Activated naive CD8-positive, alpha-beta T cell treated with anti-CD3 and anti-CD28 coated beads, Interleukin-2, amount 10 ng/mL, durations not matched to agents 7 days and 5 days (primary cell): ENCODE results near the gene COA6. TPM values are rescaled to one million over a fixed set of nuclear protein-coding genes. Genes with fewer than 3 reads are reported as not detected.
"Not testable (repeated sequence)": the region's sequence is repeated elsewhere in the genome, so short reads cannot be mapped to it uniquely, and the experiment has no call there.

Experiments used
- ATAC-seq: fragments of 150-1000 bp; cut with Tn5 transposase; one replicate; pipeline ENCODE4 v1.10.0; 2021; ENCODE audit warnings: low read depth, moderate library complexity
- POLR2A ChIA-PET: fragments of 350-600 bp; sonication (Branson Sonifier 250); formaldehyde crosslinking; loops from one replicate; lab custom pipeline; 2021; ENCODE audit warnings: antibody characterized with exemption; lab: Charles Lee
- DNase-seq: peaks from one replicate; pipeline ENCODE4 v3.0.0; 2021
- H3K27ac Mint-ChIP-seq: one replicate; pipeline ENCODE4 v1.8.0; 2022; ENCODE audit warnings: mild to moderate bottlenecking, mixed read lengths
- H3K27me3 Mint-ChIP-seq: one replicate; pipeline ENCODE4 v1.8.0; 2022; ENCODE audit warnings: mild to moderate bottlenecking, moderate library complexity, mixed read lengths
- H3K36me3 Mint-ChIP-seq: one replicate; pipeline ENCODE4 v1.8.0; 2021; ENCODE audit warnings: mild to moderate bottlenecking, mixed read lengths
- H3K4me1 Mint-ChIP-seq: one replicate; pipeline ENCODE4 v1.8.0; 2021; ENCODE audit warnings: mixed read lengths
- H3K4me3 Mint-ChIP-seq: one replicate; pipeline ENCODE4 v1.8.0; 2022; ENCODE audit warnings: mild to moderate bottlenecking, moderate library complexity, mixed read lengths
- H3K9me3 Mint-ChIP-seq: one replicate; pipeline ENCODE4 v1.8.0; 2021; ENCODE audit warnings: mixed read lengths
- total RNA-seq, 2 experiments: library from RNA; stranded (reverse); gene quantifications; one replicate each; pipeline ENCODE4 v1.2.3, GENCODE V29; 2021

The COA6 gene
- total RNA-seq, 2 experiments from 2014 or later, result 27.6 to 32.0 TPM

DNA sequence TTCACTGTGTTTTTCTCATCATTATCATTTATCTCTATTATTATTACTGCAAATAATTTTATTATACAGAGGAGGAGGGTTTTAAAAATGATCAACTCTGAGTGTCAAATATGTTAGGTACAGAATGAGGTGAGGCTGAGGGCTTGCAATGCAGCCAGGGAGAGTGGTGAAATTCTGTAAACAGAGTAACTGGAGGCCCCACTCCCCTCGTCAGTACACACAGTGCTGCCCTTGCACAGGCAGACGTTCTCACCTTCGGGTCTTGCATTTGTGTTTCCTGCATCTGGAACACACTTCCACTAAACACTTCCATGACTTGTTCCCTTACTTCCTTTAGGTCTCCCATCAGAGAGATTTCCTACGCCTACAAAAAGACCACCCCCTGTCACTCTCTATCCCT lies 24.3 kb upstream of the COA6 start:
- H3K9me3 Mint-ChIP-seq, result no peaks in the 10 kb centered on the region
- H3K27me3 Mint-ChIP-seq, result peaks cover 17% of the 10 kb centered on the region
- H3K27ac Mint-ChIP-seq, result no peak overlapping the region
- DNase-seq, result no peak
- H3K4me3 Mint-ChIP-seq, result no peak overlapping the region
- ATAC-seq, result no peak
- H3K36me3 Mint-ChIP-seq, result peaks cover 2% of the 10 kb centered on the region
- peaks cover 1% of the 10 kb centered on the region for H3K4me1 Mint-ChIP-seq
- POLR2A ChIA-PET, result no interaction called here

DNA sequence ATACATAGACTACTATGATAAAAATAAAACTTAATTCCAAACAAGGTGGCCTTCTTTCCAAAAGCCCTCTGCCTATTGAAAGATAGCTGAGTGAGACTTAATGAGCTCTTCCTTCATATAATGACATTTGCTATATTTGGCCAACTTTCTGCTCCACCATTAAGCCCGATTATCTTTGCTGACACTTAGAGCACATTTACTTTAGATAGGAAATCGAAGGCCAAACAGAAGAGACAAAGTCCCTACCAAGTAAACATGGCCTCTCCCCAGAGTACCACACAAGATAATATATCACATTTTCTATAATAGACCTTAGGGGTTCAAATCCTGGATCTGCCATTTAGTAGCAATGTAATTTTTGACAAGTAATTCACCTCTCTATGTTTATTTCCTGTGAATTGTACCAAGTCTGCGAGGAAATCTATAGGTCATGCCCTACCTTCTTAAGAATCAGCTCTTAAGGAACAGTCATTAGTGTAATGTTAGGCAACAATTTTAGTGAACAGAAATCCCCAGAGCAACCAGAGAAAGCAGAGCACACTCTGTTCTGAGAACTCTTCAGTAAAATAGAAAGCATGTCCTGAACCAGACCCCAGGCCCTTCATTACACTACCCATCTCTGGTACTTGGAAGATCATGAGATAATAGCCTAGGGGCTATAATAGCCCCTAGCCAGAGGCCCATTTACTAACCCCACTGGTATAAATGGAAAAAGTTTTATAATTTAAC lies 17.3 kb upstream of the COA6 start:
- DNase-seq (no peak), ATAC-seq (no peak)
- Mint-ChIP-seq H3K36me3 (peaks cover 10% of the 10 kb centered on the region), H3K4me1 (peaks cover 6% of the 10 kb centered on the region), H3K27me3 (peaks cover 20% of the 10 kb centered on the region), H3K9me3 (peaks cover 1% of the 10 kb centered on the region), H3K4me3 (no peak overlapping the region), H3K27ac (no peak overlapping the region)
- POLR2A ChIA-PET, result interaction anchor here (1.2 to 2.4 kb wide), 3 partner anchors 15 to 41 kb away, joined by 3 to 17 read pairs (median 4); partner anchors contain the start of gene COA6

DNA sequence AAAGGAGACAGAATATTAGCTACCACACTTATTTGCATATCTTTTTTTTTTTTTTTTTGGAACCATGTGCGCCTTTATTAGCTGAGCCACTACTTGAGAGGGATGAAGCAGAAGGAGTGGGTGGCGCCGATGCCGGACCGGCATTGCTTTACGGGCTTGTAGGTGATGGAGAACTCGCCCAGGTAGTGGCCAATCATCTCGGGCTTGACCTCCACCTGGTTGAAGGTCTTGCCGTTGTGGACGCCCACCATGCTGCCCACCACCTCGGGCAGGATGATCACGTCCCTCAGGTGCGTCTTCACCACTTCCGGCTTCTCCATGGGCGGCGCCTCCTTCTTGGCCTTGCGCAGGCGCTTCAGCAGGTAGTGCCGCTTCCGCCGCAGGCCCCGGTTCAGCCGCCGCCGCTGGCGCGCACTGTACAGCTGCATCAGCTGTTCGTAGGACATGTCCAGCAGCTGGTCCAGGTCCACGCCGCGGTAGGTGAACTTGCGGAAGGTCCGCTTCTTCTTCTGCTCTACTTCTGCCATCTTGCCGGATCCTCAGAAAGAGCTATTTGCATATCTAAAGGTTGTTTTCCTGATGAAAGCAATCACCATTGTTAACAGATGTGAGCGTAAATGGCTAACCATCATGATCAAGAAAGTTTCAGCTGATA lies 16.5 kb upstream of the COA6 start:
- Mint-ChIP-seq H3K4me3 (peak overlapping the region; percentile 80), H3K36me3 (peaks cover 12% of the 10 kb centered on the region), H3K27me3 (peaks cover 14% of the 10 kb centered on the region), H3K27ac (peak overlapping the region; percentile 76)
- POLR2A ChIA-PET, result interaction anchor here (1.2 to 2.4 kb wide), 3 partner anchors 15 to 42 kb away, joined by 3 to 17 read pairs (median 4); partner anchors contain the start of gene COA6
- H3K4me1 Mint-ChIP-seq, H3K9me3 Mint-ChIP-seq: not testable (repeated sequence)
- ATAC-seq, result peak; percentile 84
- peak; percentile 70 for DNase-seq

DNA sequence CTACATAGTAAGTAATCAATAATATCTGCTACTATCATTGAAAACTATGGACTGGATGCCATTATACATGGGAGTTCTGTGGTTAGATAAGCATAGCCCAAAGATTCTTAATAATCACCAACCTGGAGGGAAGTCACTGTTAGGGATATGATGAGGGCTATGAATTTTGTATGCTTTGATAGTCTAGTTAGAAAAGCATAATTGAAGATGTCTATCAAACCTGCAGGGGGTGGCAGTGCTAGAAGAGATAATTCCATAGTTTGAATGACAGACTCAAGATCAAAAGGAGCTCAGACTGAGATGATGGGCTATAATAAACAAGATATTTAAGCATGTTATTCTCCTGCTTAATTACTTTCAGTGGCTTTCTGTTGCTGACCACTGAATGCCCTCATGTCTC lies 15.4 kb upstream of the COA6 start:
- Mint-ChIP-seq H3K4me1 (peaks cover 8% of the 10 kb centered on the region), H3K27ac (peak overlapping the region; percentile 68), H3K9me3 (peaks cover 1% of the 10 kb centered on the region), H3K36me3 (peaks cover 12% of the 10 kb centered on the region), H3K27me3 (peaks cover 9% of the 10 kb centered on the region), H3K4me3 (peak overlapping the region; percentile 80)
- ATAC-seq, result no peak
- no peak for DNase-seq
- POLR2A ChIA-PET, result interaction anchor here (0.7 to 2.4 kb wide), 2 partner anchors 8 to 16 kb away, joined by 3 to 17 read pairs; partner anchors contain the start of gene COA6

DNA sequence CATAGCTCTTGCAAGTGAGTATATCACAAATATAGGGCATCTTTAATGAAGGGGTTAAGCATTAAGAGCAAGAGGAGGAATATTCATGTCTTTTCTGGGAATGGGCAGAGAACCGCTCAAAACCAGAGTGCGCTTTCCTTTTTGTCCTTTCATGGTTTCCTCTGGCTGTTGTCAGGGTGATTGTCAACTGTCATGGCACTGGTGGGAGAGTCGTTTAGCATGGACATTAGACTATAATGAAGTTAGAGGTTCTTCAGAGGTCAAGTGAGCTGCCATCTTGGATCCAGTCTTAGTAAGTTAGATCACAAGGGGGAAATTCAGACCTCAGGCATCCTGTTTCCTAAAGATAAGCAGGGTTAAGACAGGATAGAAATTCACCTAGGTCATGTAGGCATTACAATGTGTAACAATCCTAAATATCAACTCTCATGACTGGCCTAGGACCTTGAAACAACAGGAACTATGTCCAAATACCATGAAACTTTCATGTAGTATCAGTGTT lies 12.1 kb upstream of the COA6 start:
- Mint-ChIP-seq H3K36me3 (peaks cover 11% of the 10 kb centered on the region), H3K4me1 (peaks cover 8% of the 10 kb centered on the region), H3K9me3 (no peaks in the 10 kb centered on the region), H3K27ac (no peak overlapping the region), H3K4me3 (no peak overlapping the region), H3K27me3 (no peaks in the 10 kb centered on the region)
- POLR2A ChIA-PET, result no interaction called here
- DNase-seq, result no peak
- no peak for ATAC-seq

DNA sequence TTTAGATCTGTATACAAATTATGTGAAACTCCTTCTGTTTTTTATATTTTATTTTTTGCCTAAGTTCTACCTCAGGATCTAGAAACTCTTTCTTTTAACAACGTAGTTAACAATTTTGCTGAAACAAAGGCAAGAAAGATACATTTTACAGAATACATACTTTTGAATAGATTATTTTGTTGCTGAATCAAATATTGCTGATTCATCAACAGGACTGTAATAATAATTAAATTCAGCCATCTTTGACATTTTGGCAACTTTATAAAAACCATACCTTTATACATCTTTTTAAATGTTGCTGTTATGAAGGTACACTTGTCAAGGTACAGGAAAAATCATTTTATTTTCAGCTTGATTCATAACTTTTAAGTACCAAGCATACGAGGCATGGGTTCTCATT lies 10.7 kb upstream of the COA6 start:
- DNase-seq, result no peak
- no peak overlapping the region for H3K27ac Mint-ChIP-seq
- no peak overlapping the region for H3K4me3 Mint-ChIP-seq
- POLR2A ChIA-PET, result no interaction called here
- ATAC-seq, result no peak
- peaks cover 11% of the 10 kb centered on the region for H3K36me3 Mint-ChIP-seq
- H3K27me3 Mint-ChIP-seq, result no peaks in the 10 kb centered on the region
- H3K9me3 Mint-ChIP-seq, result no peaks in the 10 kb centered on the region
- peaks cover 8% of the 10 kb centered on the region for H3K4me1 Mint-ChIP-seq

DNA sequence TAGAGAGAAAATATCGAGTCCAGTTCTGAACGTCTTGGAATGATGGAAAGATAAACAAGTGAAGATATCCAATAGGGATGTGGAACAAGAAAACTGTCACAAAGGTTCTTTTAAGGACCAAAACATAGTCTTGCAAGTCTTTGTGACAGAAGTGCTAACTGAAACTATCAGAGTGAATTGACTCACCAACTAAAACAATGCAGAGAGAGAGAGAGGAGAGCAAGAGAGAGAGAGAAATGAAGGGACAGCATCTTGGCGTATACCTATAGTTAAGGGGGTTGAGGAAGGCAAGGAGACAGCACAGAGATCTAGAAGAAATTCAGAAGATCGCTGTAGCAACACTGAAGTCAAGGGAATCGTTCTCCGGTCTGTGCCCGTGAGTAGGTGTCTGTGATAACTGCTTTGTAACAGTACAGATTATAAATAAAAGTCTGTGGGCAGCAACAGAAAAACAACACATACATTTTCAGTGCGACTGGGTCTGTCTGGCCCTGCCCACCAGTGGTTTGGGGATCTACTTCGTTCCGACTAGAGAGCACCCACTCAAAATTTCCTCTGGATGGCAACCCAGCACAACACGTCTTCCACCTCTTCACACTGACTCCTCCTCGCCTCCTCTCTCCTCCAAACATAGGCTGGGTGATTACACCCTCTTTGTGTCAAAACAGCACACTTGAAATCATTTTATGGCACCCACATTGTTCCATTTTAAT lies 4.8 kb upstream of the COA6 start:
- peaks cover 2% of the 10 kb centered on the region for H3K36me3 Mint-ChIP-seq
- DNase-seq (no peak), ATAC-seq (no peak)
- no peak overlapping the region for H3K27ac Mint-ChIP-seq
- POLR2A ChIA-PET, result no interaction called here
- no peaks in the 10 kb centered on the region for H3K9me3 Mint-ChIP-seq
- peaks cover 3% of the 10 kb centered on the region for H3K27me3 Mint-ChIP-seq
- H3K4me3 Mint-ChIP-seq, result no peak overlapping the region
- peaks cover 14% of the 10 kb centered on the region for H3K4me1 Mint-ChIP-seq

DNA sequence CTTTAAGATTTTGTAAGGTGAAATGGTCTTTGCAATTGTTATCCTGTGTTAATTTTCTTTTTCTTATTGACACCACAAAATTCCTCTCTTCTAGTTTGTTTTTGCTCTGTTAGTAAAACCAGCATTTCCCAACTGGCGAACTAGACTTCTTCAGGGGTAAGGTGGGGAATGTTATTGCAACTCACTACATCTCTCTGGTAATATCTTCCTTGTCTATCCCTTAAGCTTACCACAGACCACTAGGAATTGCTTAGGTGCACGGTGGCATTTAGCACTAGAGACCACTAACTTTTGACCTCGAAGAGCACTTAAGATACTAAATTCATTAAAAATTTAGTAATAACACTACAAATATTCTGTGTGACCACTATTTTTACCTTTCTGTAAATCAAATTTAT lies 4.2 kb upstream of the COA6 start:
- Mint-ChIP-seq H3K4me1 (peaks cover 14% of the 10 kb centered on the region), H3K36me3 (peaks cover 2% of the 10 kb centered on the region), H3K27ac (no peak overlapping the region), H3K4me3 (no peak overlapping the region), H3K9me3 (no peaks in the 10 kb centered on the region), H3K27me3 (peaks cover 3% of the 10 kb centered on the region)
- POLR2A ChIA-PET, result no interaction called here
- DNase-seq (no peak), ATAC-seq (no peak)

DNA sequence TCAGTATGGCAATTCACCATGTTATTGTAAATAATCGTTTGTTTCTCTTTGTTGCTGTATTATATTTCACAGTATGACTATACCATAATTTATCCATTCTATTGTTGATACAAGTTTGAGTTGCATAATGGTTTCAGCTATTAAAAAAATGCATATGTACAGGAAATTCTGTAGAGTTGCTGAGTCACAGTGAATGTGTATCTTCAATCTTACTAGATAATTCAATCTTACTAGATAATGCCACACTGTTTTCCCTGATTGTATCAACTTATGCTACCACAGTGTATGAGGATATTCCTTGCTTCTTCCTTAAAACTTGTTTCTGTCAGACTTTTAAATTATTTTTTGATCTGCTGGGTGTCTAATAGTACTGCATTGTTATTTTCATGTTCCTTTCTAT lies 3.5 kb upstream of the COA6 start:
- DNase-seq (no peak), ATAC-seq (no peak)
- POLR2A ChIA-PET, result no interaction called here
- H3K4me3 Mint-ChIP-seq, result no peak overlapping the region
- H3K27ac Mint-ChIP-seq, result no peak overlapping the region
- peaks cover 3% of the 10 kb centered on the region for H3K27me3 Mint-ChIP-seq
- H3K9me3 Mint-ChIP-seq, result no peaks in the 10 kb centered on the region
- peaks cover 7% of the 10 kb centered on the region for H3K36me3 Mint-ChIP-seq
- peaks cover 21% of the 10 kb centered on the region for H3K4me1 Mint-ChIP-seq

DNA sequence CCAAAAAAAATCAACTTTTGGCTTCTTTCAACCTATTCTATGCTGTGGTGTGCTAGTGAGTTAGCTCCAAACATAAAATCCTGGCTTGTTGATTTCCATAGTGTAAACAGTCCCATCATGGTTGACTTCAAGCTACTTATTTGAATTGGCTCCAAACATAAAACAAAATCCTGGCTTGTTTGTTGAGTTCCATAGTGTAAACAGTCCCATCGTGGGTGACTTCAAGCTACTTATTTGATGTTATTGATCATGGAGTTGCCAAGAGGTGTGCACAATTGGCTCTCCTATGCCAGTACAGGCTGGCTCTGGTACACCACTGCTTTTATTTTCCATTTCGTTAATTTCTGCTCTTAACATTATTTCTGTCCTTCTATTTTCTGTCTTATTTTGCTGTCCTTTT lies 1.8 kb upstream of the COA6 start:
- no peak for ATAC-seq
- peaks cover 13% of the 10 kb centered on the region for H3K36me3 Mint-ChIP-seq
- POLR2A ChIA-PET, result interaction anchor here (1.1 kb wide), 1 partner anchor 15 kb away, joined by 3 read pairs; no protein-coding TSS in a partner anchor

DNA sequence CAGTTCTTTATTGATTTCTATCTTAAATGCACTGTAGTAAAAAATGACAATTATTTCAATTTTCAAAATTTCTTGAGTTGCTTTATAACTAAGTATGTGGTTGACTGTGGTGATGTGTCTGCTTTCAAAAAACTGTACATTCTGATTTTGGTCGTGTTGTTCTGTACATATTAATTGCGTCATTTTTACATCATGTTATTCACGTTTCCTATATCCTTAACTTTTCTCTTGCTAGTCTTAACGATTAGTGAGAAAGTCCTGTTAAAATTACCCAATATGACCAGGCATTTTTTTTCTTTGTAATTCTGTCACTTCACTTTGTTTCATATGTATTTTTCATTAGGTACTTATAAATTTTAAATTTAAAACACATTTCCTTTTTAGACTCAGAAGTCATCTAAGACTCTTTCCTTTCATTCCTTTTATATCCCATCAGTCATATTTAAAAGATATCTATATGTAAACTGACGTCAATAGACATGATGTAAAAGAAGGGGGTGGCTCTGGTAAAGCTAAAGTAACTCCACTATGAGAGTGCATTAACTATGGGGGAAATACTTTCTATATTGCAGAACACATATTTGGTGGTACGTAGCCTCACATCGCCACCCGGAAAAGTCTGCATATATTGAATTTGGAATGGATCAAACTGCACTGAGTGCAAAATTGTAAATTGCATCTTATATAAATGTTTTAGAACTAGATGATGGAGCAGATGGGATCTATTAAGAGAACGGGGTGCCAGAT lies 1.1 kb upstream of the COA6 start:
- Mint-ChIP-seq H3K4me3 (peak overlapping the region; percentile 95), H3K27me3 (peaks cover 3% of the 10 kb centered on the region), H3K4me1 (peaks cover 35% of the 10 kb centered on the region), H3K36me3 (peaks cover 19% of the 10 kb centered on the region), H3K9me3 (no peaks in the 10 kb centered on the region), H3K27ac (peak overlapping the region; percentile 99)
- ATAC-seq, result no peak
- POLR2A ChIA-PET, result interaction anchor here (0.6 to 2.8 kb wide), 5 partner anchors 15 to 961 kb away, joined by 3 to 17 read pairs (median 4); no protein-coding TSS in a partner anchor
- no peak for DNase-seq

More for the DNA sequence above, 1.8 kb upstream of the COA6 start:
- no peak overlapping the region for H3K27ac Mint-ChIP-seq
- H3K9me3 Mint-ChIP-seq, result no peaks in the 10 kb centered on the region
- H3K4me3 Mint-ChIP-seq, result no peak overlapping the region
- DNase-seq, result no peak
- H3K4me1 Mint-ChIP-seq, result peaks cover 31% of the 10 kb centered on the region
- H3K27me3 Mint-ChIP-seq, result peaks cover 3% of the 10 kb centered on the region

DNA sequence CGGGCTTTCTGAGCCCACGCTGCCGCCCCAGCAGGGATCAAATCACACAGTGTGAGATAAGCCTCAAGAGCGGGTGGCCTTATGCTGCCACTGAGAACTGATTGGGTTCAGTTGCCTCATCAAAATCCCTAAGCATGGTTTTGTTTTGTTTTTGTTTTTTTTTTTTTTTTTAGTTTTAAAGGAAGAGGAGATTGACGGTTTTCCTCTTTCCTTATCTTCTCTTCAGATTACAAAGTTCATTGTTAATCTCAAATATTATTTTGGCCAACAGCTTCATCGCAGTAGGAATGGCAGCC lies 651 bp downstream of the COA6 start:
- H3K4me3 Mint-ChIP-seq, result peak overlapping the region; percentile 95
- peaks cover 3% of the 10 kb centered on the region for H3K9me3 Mint-ChIP-seq
- H3K27me3 Mint-ChIP-seq, result no peaks in the 10 kb centered on the region
- POLR2A ChIA-PET, result interaction anchor here (0.5 to 2.8 kb wide), 11 partner anchors 9 to 259 kb away, joined by 3 to 17 read pairs (median 4); partner anchors contain the start of genes IRF2BP2 and TARBP1
- peaks cover 36% of the 10 kb centered on the region for H3K4me1 Mint-ChIP-seq
- DNase-seq (no peak), ATAC-seq (peak; percentile 32)
- H3K27ac Mint-ChIP-seq, result peak overlapping the region; percentile 99
- H3K36me3 Mint-ChIP-seq, result peaks cover 34% of the 10 kb centered on the region

DNA sequence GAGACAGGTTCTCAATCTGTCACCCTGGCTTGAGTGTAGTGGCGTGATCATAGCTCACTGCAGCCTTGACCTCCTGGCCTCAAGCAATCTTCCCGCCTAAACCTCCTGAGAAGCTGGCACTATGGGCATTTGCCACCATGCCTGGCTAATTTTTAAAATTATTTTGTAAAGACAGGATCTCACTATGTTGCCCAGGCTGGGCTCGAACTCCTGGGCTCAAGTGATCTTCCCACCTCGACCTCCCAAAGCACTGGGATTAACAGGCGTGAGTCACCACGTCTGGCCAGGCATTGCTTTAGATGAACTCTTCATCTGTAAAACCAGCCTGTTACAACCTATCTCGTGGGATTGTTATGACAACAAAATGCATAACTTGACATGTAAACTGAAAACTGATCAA lies 2.4 kb downstream of the COA6 start:
- peaks cover 48% of the 10 kb centered on the region for H3K36me3 Mint-ChIP-seq
- no peaks in the 10 kb centered on the region for H3K27me3 Mint-ChIP-seq
- ATAC-seq (no peak), DNase-seq (no peak)
- H3K9me3 Mint-ChIP-seq, result peaks cover 8% of the 10 kb centered on the region
- no peak overlapping the region for H3K27ac Mint-ChIP-seq
- POLR2A ChIA-PET, result no interaction called here
- peaks cover 39% of the 10 kb centered on the region for H3K4me1 Mint-ChIP-seq
- H3K4me3 Mint-ChIP-seq, result no peak overlapping the region
